K562 (cell line): ENCODE measurements around the gene PTPRM. TPM values are rescaled to one million over a fixed set of nuclear protein-coding genes. Genes with fewer than 3 reads are reported as not detected.

Experiments used
- ATAC-seq: fragments of 200-7000 bp; cut with Tn5 transposase; 3 replicates; pipeline ENCODE4 v1.9.1; 2020; ENCODE audit warnings: moderate library complexity
- BruUV-seq: library from RNA; stranded (reverse); fragments of 400-500 nt; replicated peaks from 2 replicates; lab custom pipeline; 2021; lab: Mats Ljungman, UMichigan
- CTCF ChIA-PET: fragments of 300-600 bp; formaldehyde crosslinking; extraction: SDS; loops from one replicate; lab custom pipeline; 2021; ENCODE audit warnings: low intra/inter-chr PET ratio; lab: Yijun Ruan, JAX
- POLR2A ChIA-PET: fragments of 300-600, 350-650 bp; sonication (Branson Sonifier 250); formaldehyde crosslinking; extraction: SDS; loops from one replicate; lab custom pipeline; 2021; ENCODE audit warnings: antibody characterized with exemption, inconsistent platforms; lab: Yijun Ruan, JAX
- DNase-seq, 4 experiments: peaks; one replicate each; pipeline versions ENCODE4 v3.0.0 to v3.0.0-alpha.2; 2011 to 2018; ENCODE audit warnings: low spot score in 3 of 4, mixed read lengths in 3 of 4; ENCODE audit errors: extremely low read depth in 1 of 4
- FAIRE-seq: peaks from 2 replicates; lab custom pipeline; 2011; peaks lifted over from hg19 to GRCh38; lab: Jason Lieb, UNC
- H2AFZ ChIP-seq: 2 replicates; pipeline ENCODE4 v1.6.0; 2011; ENCODE audit warnings: low read depth, low read length, control low read depth, inconsistent platforms
- H3K27ac ChIP-seq: fragments of 200-600 bp; 3 replicates; pipeline ENCODE4 v1.8.0; 2011; ENCODE audit warnings: low read depth, mild to moderate bottlenecking, control low read depth, inconsistent platforms, low read length, moderate library complexity, mixed read lengths; ENCODE audit errors: extremely low read depth
- H3K27me3 ChIP-seq, 2 experiments: fragments of 300-600 bp in 1 of 2; 2 replicates in 1 of 2; 3 replicates in 1 of 2; pipeline versions ENCODE4 v1.6.0 to v1.8.0; 2011; ENCODE audit warnings: inconsistent platforms in 2 of 2, low read length in 2 of 2, mild to moderate bottlenecking in 1 of 2, mixed read lengths in 1 of 2, moderate library complexity in 1 of 2; ENCODE audit not compliant: control insufficient read depth in 2 of 2, insufficient read depth in 2 of 2
- H3K36me3 ChIP-seq: fragments of 300-600 bp; 3 replicates; pipeline ENCODE4 v1.8.0; 2011; ENCODE audit warnings: mild to moderate bottlenecking, low read length, inconsistent platforms; ENCODE audit not compliant: control insufficient read depth, insufficient read depth
- H3K4me1 ChIP-seq, 2 experiments: fragments of 200-600 bp in 1 of 2; replicated peaks in 1 of 2; 2 replicates in 1 of 2; 3 replicates in 1 of 2; pipeline versions ENCODE4 v1.5.1 to v1.8.0; 2011; ENCODE audit warnings: inconsistent platforms in 2 of 2, low read length in 2 of 2, mild to moderate bottlenecking in 1 of 2, mixed read lengths in 1 of 2, moderate library complexity in 1 of 2; ENCODE audit not compliant: control insufficient read depth in 2 of 2, insufficient read depth in 2 of 2
- H3K4me2 ChIP-seq: 2 replicates; pipeline ENCODE4 v1.6.1; 2011; ENCODE audit warnings: low read length, control low read depth, inconsistent platforms, mixed read lengths; ENCODE audit not compliant: insufficient read depth
- H3K4me3 ChIP-seq: fragments of 200-600 bp; sonication (generic), shearing (Covaris generic); 2 replicates; pipeline ENCODE4 v1.5.1; 2016; ENCODE audit warnings: control low read depth, inconsistent platforms
- H3K79me2 ChIP-seq: fragments of 200-600 bp; 3 replicates; pipeline ENCODE4 v1.8.0; 2011; ENCODE audit warnings: low read length, inconsistent platforms; ENCODE audit not compliant: control insufficient read depth, insufficient read depth
- H3K9ac ChIP-seq, 2 experiments: 2 replicates each; pipeline versions ENCODE4 v1.6.0 to v1.6.1; 2011; ENCODE audit warnings: low read depth in 2 of 2, low read length in 2 of 2, control low read depth in 1 of 2, inconsistent platforms in 1 of 2, mild to moderate bottlenecking in 1 of 2, mixed read lengths in 1 of 2; ENCODE audit not compliant: insufficient read depth in 1 of 2
- H3K9me1 ChIP-seq: one replicate; pipeline ENCODE4 v1.6.0; 2011; ENCODE audit warnings: inconsistent platforms, mild to moderate bottlenecking, low read length, moderate library complexity; ENCODE audit not compliant: control insufficient read depth, insufficient read depth
- H3K9me3 ChIP-seq: replicated peaks from 2 replicates; pipeline ENCODE4 v1.5.1; 2011; ENCODE audit warnings: low read depth, low read length, inconsistent platforms; ENCODE audit not compliant: control insufficient read depth, insufficient read depth
- H4K20me1 ChIP-seq: replicated peaks from 2 replicates; pipeline ENCODE4 v1.6.1; 2011; ENCODE audit warnings: low read length, inconsistent platforms, mixed read lengths; ENCODE audit not compliant: control insufficient read depth, insufficient read depth
- ARHGAP35 ChIP-seq: fragments of 450-650 bp; IDR thresholded peaks from 2 replicates; pipeline ENCODE4 v1.6.1; 2018; ENCODE audit not compliant: partially characterized antibody
- PHF21A ChIP-seq: fragments of 450-650 bp; IDR thresholded peaks from 2 replicates; pipeline ENCODE4 v1.6.1; 2017; ENCODE audit warnings: low read depth, borderline replicate concordance
- STAG1 ChIP-seq: sonication (generic); formaldehyde crosslinking; IDR thresholded peaks from 2 replicates; pipeline ENCODE4 v1.5.0; 2020; ENCODE audit warnings: missing genetic modification reagents, borderline replicate concordance
- TAF7 ChIP-seq: fragments of 450-650 bp; IDR thresholded peaks from 2 replicates; pipeline ENCODE4 v1.6.1; 2016; ENCODE audit warnings: missing genetic modification characterization, missing compliant biosample characterization
- TOE1 ChIP-seq, 2 experiments: fragments of 450-650 bp in 1 of 2; sonication (generic) in 1 of 2; formaldehyde crosslinking in 1 of 2; IDR thresholded peaks; 2 replicates each; pipeline versions ENCODE4 v1.7.1 to v1.8.0; 2016 to 2022; ENCODE audit warnings: borderline replicate concordance in 2 of 2, mild to moderate bottlenecking in 2 of 2, antibody characterized with exemption in 1 of 2, inconsistent platforms in 1 of 2, low read depth in 1 of 2, missing genetic modification reagents in 1 of 2, moderate library complexity in 1 of 2
- TSC22D4 ChIP-seq: fragments of 450-650 bp; IDR thresholded peaks from 2 replicates; pipeline ENCODE4 v1.6.1; 2016; ENCODE audit warnings: missing genetic modification characterization, missing biosample characterization, control low read depth
- ZNF436 ChIP-seq: fragments of 250-450, 450-650 bp; sonication (Bioruptor Pico); formaldehyde crosslinking; IDR thresholded peaks from 2 replicates; pipeline ENCODE4 v1.7.0; 2020; ENCODE audit warnings: mild to moderate bottlenecking
- WGBS: fragments of 100-300 bp; shearing (Covaris generic); methylation state at CpG from one replicate; pipeline ENCODE4 v1.1.6; 2016; ENCODE audit warnings: low coverage, mixed read lengths; ENCODE audit not compliant: insufficient coverage; ENCODE audit errors: missing lambda C conversion rate; 5-methylcytosine and 5-hydroxymethylcytosine counted together
- in situ Hi-C: fragments of 300-500 bp; cut with MboI; formaldehyde crosslinking; loops from 4 replicates; pipeline ENCODE4 v1.15.0; 2018; ENCODE audit warnings: inconsistent platforms, mixed read lengths
- intact Hi-C: fragments of 100-400 bp; cut with micrococcal nuclease; formaldehyde crosslinking; loops from 2 replicates; pipeline ENCODE4 v1.14.2; 2022
- polyA plus RNA-seq, 8 experiments: library from polyadenylated mRNA; depleted of rRNA in 4 of 8; stranded (reverse) in 5 of 8; unstranded in 3 of 8; fragments of >200 nt; fragmentation: Nextera tagmentation in 2 of 8; fragmentation: Illumina TruSeq in 1 of 8; extraction: Ambion mirVana in 2 of 8; extraction: Trizol in 1 of 8; gene quantifications; 2 replicates each; pipeline versions ENCODE4 v1.2.1 to v1.2.3, GENCODE V29; 2011 to 2014; ENCODE audit warnings: inconsistent platforms in 1 of 8, missing spikeins in 1 of 8
- total RNA-seq, 7 experiments: library from RNA; depleted of rRNA in 6 of 7; stranded (reverse); fragments of >200 nt in 6 of 7; fragmentation: Illumina TruSeq in 2 of 7; extraction: Trizol in 2 of 7; gene quantifications; 2 replicates each; pipeline versions ENCODE4 v1.2.1 to v1.2.3, GENCODE V29; 2011 to 2021; ENCODE audit warnings: low replicate concordance in 1 of 7
- TF ChIP-seq, protein P1 (sequence below), 2 experiments: fragments of 450-650 bp; IDR thresholded peaks; 2 replicates each; pipeline ENCODE4 v1.6.1; 2016
- TF ChIP-seq, protein P2 (sequence below): sonication (generic); formaldehyde crosslinking; IDR thresholded peaks from 2 replicates; pipeline ENCODE4 v1.9.0; 2022; ENCODE audit warnings: mild to moderate bottlenecking, missing genetic modification reagents
- TF ChIP-seq, protein P3 (sequence below): sonication (generic); formaldehyde crosslinking; IDR thresholded peaks from 2 replicates; pipeline ENCODE4 v1.8.0; 2022; ENCODE audit warnings: mild to moderate bottlenecking, low read depth, missing genetic modification reagents

The PTPRM gene
- total and polyA plus RNA-seq, 9 of the 15 experiments (the other 6 are each of a cell fraction or from before 2014, with no cell fraction given), result 0.03 to 0.16 (median 0.08) TPM; not detected in 3

- TF ChIP-seq TSC22D4 (no peak), TAF7 (no peak), ZNF436 (CRISPR knock-in tag) (no peak), STAG1 (CRISPR knock-in tag) (no peak), TOE1 (IDR thresholded peaks at IDR 0.05; ENCODE audit: borderline replicate concordance) (no peak), TOE1 (CRISPR knock-in tag; IDR thresholded peaks at IDR 0.05; ENCODE audit: borderline replicate concordance, low read depth) (no peak), PHF21A (no peak), ARHGAP35 (no peak)
- TF ChIP-seq, protein P1, sequence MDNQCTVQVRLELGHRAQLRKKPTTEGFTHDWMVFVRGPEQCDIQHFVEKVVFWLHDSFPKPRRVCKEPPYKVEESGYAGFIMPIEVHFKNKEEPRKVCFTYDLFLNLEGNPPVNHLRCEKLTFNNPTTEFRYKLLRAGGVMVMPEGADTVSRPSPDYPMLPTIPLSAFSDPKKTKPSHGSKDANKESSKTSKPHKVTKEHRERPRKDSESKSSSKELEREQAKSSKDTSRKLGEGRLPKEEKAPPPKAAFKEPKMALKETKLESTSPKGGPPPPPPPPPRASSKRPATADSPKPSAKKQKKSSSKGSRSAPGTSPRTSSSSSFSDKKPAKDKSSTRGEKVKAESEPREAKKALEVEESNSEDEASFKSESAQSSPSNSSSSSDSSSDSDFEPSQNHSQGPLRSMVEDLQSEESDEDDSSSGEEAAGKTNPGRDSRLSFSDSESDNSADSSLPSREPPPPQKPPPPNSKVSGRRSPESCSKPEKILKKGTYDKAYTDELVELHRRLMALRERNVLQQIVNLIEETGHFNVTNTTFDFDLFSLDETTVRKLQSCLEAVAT (IDR thresholded peaks at IDR 0.05), result no peak
- TF ChIP-seq, protein P2, sequence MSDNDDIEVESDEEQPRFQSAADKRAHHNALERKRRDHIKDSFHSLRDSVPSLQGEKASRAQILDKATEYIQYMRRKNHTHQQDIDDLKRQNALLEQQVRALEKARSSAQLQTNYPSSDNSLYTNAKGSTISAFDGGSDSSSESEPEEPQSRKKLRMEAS (CRISPR knock-in tag), result no peak
- TF ChIP-seq, protein P3, sequence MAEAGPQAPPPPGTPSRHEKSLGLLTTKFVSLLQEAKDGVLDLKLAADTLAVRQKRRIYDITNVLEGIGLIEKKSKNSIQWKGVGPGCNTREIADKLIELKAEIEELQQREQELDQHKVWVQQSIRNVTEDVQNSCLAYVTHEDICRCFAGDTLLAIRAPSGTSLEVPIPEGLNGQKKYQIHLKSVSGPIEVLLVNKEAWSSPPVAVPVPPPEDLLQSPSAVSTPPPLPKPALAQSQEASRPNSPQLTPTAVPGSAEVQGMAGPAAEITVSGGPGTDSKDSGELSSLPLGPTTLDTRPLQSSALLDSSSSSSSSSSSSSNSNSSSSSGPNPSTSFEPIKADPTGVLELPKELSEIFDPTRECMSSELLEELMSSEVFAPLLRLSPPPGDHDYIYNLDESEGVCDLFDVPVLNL (CRISPR knock-in tag), result no peak
- H3K79me2 ChIP-seq, result no peaks in the 10 kb centered on the region
- FAIRE-seq (no peak), DNase-seq (no peak), ATAC-seq (no peak)
- no peak overlapping the region for H2AFZ ChIP-seq
- POLR2A ChIA-PET, result no interaction called here
- no peaks in the 10 kb centered on the region for H4K20me1 ChIP-seq
- WGBS, result 0% methylated on average over 3 of the region's 3 CpGs
- no peak overlapping the region for H3K4me3 ChIP-seq
- H3K27ac ChIP-seq, result no peak overlapping the region
- in situ Hi-C loops (no loop called here), intact Hi-C loops (no loop called here)
- H3K27me3 ChIP-seq, result no peaks in the 10 kb centered on the region
- H3K36me3 ChIP-seq, result no peaks in the 10 kb centered on the region
- H3K9me1 ChIP-seq, result no peaks in the 10 kb centered on the region
- H3K4me2 ChIP-seq, result no peak overlapping the region
- no peaks in the 10 kb centered on the region for H3K4me1 ChIP-seq
- no peak overlapping the region for H3K9ac ChIP-seq
- BruUV-seq, result no TSS peak
- CTCF ChIA-PET, result no interaction called here
- no peaks in the 10 kb centered on the region for H3K9me3 ChIP-seq
These were observed 514.9 kb downstream of the PTPRM start for GRCh38 chr18:8081872-8082553.
